Measurements from ENCODE around the gene FRMD1. TPM values are rescaled to one million over a fixed set of nuclear protein-coding genes. Genes with fewer than 3 reads are reported as not detected.

FRMD1 gene
- total RNA-seq, 1 experiment from 2014 or later = not detected

- CTCF ChIA-PET = no interaction called here
- H3K27me3 ChIP-seq (ENCODE audit: insufficient read depth, low read length) = peaks cover 6% of the 10 kb centered on the region; the same call in 1 of the 2 replicates
- no peak for ATAC-seq
Measured at GRCh38 chr6:168039301-168039700, 39.7 kb downstream of the FRMD1 start.

More at GRCh38 chr6:168039301-168039700, 39.7 kb downstream of the FRMD1 start:
- Histone ChIP-seq H3K9me2 (ENCODE audit: insufficient read depth) (no peaks in the 10 kb centered on the region), H3K36me3 (ENCODE audit: control insufficient read depth in 1 of 2, insufficient read depth in 2 of 2, low read length in 2 of 2) (no peaks in the 10 kb centered on the region), H3K4me3 (replicated peaks in 1 of 2; ENCODE audit: low read depth in 1 of 2, low read length in 2 of 2) (no peak overlapping the region), H2AFZ (ENCODE audit: low read depth, low read length, poor library complexity, severe bottlenecking) (no peak overlapping the region), H3K9me3 (ENCODE audit: control insufficient read depth in 1 of 2, insufficient read depth in 1 of 2, low read depth in 1 of 2, low read length in 2 of 2) (no peaks in the 10 kb centered on the region), H3K9ac (ENCODE audit: low read length) (no peak overlapping the region), H3K79me2 (ENCODE audit: insufficient read depth, low read length) (no peaks in the 10 kb centered on the region), H3K27ac (ENCODE audit: low read depth, low read length) (no peak overlapping the region), H3K4me1 (ENCODE audit: control insufficient read depth in 1 of 2, insufficient read depth in 2 of 2, low read length in 2 of 2) (peaks cover 0 to 19% of the 10 kb centered on the region in 2 experiments; a peak in 3 of 4 replicates), H4K20me1 (ENCODE audit: insufficient read depth) (no peaks in the 10 kb centered on the region), H3K4me2 (ENCODE audit: low read length) (no peak overlapping the region)
- no peak for DNase-seq (ENCODE audit: low read depth, low spot score)
- RAD21 ChIA-PET (ENCODE audit: low non-redundant PET in 1 of 2, low total read pairs in 2 of 2, uncharacterized antibody in 2 of 2, unreplicated experiment in 2 of 2) = no interaction called here
- intact Hi-C loops (cut with micrococcal nuclease) = no loop called here
- TF ChIP-seq CBX3 (IDR thresholded peaks at IDR 0.05; ENCODE audit: low read depth) = no peak
- no peak for TF ChIP-seq EZH2phosphoT487 (IDR thresholded peaks at IDR 0.05; ENCODE audit: borderline replicate concordance)
- TF ChIP-seq, protein P1, sequence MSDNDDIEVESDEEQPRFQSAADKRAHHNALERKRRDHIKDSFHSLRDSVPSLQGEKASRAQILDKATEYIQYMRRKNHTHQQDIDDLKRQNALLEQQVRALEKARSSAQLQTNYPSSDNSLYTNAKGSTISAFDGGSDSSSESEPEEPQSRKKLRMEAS (IDR thresholded peaks at IDR 0.05) = no peak
- no peak for TF ChIP-seq TCF7L2 (IDR thresholded peaks at IDR 0.05; ENCODE audit: borderline replicate concordance, extremely low read depth, insufficient read depth, insufficient read length)
- no peak for TF ChIP-seq POLR2A (IDR thresholded peaks at IDR 0.05; ENCODE audit: borderline replicate concordance, extremely low read depth, insufficient read depth, insufficient read length)
- no peak for TF ChIP-seq EGR1 (IDR thresholded peaks at IDR 0.05; ENCODE audit: low read depth)
- no peak for TF ChIP-seq CEBPB (IDR thresholded peaks at IDR 0.05; ENCODE audit: low read depth)
- TF ChIP-seq CTCF (IDR thresholded peaks at IDR 0.05 in 2 of 3, conservative IDR thresholded peaks at IDR 0.05 in 1 of 3; ENCODE audit: borderline replicate concordance in 1 of 3, insufficient read depth in 1 of 3, low read depth in 2 of 3, low read length in 2 of 3) = no peak
- TF ChIP-seq ZFX (IDR thresholded peaks at IDR 0.05) = no peak
- TF ChIP-seq SRF (IDR thresholded peaks at IDR 0.05; ENCODE audit: low read depth) = no peak
- TF ChIP-seq, protein P2, sequence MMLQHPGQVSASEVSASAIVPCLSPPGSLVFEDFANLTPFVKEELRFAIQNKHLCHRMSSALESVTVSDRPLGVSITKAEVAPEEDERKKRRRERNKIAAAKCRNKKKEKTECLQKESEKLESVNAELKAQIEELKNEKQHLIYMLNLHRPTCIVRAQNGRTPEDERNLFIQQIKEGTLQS (IDR thresholded peaks at IDR 0.05) = no peak
- TF ChIP-seq, protein P3, sequence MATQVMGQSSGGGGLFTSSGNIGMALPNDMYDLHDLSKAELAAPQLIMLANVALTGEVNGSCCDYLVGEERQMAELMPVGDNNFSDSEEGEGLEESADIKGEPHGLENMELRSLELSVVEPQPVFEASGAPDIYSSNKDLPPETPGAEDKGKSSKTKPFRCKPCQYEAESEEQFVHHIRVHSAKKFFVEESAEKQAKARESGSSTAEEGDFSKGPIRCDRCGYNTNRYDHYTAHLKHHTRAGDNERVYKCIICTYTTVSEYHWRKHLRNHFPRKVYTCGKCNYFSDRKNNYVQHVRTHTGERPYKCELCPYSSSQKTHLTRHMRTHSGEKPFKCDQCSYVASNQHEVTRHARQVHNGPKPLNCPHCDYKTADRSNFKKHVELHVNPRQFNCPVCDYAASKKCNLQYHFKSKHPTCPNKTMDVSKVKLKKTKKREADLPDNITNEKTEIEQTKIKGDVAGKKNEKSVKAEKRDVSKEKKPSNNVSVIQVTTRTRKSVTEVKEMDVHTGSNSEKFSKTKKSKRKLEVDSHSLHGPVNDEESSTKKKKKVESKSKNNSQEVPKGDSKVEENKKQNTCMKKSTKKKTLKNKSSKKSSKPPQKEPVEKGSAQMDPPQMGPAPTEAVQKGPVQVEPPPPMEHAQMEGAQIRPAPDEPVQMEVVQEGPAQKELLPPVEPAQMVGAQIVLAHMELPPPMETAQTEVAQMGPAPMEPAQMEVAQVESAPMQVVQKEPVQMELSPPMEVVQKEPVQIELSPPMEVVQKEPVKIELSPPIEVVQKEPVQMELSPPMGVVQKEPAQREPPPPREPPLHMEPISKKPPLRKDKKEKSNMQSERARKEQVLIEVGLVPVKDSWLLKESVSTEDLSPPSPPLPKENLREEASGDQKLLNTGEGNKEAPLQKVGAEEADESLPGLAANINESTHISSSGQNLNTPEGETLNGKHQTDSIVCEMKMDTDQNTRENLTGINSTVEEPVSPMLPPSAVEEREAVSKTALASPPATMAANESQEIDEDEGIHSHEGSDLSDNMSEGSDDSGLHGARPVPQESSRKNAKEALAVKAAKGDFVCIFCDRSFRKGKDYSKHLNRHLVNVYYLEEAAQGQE (IDR thresholded peaks at IDR 0.05; ENCODE audit: low read depth) = no peak
- TF ChIP-seq SIN3A (IDR thresholded peaks at IDR 0.05; ENCODE audit: low read depth) = no peak
- TF ChIP-seq ZBTB33 (IDR thresholded peaks at IDR 0.05; ENCODE audit: extremely low read depth, insufficient replicate concordance, low read length) = no peak
- no peak for TF ChIP-seq RAD21 (IDR thresholded peaks at IDR 0.05; ENCODE audit: low read depth)
- TF ChIP-seq SP1 (IDR thresholded peaks at IDR 0.05; ENCODE audit: low read depth) = no peak
- POLR2A ChIA-PET = no interaction called here
- no TSS peak for BruUV-seq (replicated peaks)

Measured in HCT116 (cell line).